Activated CD8-positive, alpha-beta memory T cell treated with anti-CD3 and anti-CD28 coated beads, Interleukin-2, amount 50 U/mL, for 48 hours (primary cell): ENCODE measurements around the gene ERI3.

Experiments
- DNase-seq: peaks from one replicate; pipeline ENCODE4 v3.0.0-alpha.2; 2020

The ERI3 gene

GRCh38 chr1:44281962-44282703, 72.9 kb downstream of the ERI3 start:
- DNase-seq = no peak

DNA sequence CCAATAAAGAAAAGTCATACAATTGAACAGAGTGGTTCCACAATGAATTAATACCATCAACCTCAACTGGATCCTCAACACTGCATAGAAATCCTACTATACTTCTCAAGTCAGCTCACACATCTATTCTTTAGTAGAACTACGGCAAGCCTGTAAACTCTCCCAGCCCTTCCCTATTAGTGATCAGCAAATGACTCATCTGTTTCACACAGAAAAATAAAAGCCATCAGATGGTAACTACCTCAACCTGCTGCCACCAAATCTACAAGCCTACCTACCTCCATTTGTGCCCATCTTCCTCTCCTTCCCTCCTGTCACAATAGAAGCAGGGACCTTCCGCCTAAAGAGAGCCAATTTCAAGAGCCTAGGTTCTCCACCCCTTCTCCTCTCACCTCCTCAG, 78.2 kb downstream of the ERI3 start:
- no peak for DNase-seq

GRCh38 chr1:44275991-44276405, 79.1 kb downstream of the ERI3 start:
- no peak for DNase-seq

DNA sequence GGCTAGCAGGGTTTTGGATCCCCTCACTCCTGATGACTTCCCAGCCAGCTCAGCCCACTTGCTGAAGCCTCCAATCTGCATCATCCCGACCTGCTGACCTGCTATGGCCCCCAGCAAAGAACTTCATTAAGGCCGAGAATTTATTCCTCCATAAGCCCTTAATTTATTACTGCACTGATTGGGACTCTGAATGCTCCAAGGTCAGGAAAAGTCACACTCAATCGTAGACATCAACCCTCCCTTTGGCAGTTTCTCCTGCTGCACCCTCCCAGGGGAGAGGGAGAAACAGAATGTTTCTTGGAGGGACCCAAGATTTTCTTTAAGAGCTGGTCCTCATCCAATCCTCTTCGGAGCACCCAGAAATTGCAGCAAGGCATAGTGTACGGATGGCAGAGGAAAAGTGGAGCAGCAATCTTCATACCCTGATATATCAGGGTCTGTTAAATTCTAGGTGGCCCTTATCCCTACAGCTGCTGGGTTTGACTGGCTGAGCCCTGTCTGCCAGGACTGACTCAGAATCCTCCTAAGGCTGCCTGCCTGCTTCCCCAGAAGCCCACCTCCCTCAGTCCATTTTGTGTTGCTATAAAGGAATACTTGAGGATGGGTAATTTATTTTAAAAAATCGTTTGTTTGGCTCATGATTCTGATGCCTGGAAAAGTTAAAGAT, 79.6 kb downstream of the ERI3 start:
- no peak for DNase-seq

DNA sequence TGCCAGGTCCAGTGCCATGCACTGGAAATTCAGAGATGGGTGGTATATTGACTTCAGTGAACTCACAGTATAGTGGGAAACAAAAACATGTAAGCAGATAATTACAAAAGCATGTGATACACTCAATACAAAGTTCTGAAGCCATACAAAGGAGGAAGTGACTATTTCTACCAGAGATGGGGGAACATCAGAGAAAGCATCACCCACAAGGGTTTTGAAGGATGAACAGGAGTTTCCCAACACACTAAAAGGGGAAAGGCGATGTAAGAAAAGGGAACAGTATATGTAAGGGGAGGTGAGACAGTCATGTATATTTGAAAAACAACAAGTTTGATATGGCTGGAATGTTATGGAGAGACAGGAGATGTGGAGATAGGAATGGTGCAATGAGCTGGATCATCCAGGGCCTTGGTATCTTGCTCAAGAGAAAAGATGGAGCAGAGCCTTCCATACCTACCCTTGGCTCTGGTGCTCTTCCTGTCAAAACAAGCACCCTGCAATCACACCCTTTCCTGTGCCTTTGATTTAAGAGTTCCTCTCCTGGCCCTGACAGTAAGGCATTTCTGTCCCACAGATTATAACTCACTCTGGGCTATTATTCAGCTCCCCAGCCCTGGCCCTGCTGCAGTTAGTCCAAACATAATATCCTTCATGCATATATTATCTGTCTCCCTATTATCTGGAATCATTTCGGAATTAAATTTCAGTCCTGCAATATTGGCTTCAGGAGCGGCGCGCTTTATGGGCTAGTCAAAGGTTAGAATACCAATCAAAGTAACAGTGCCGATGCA, 81.3 kb downstream of the ERI3 start:
- DNase-seq = no peak

DNA sequence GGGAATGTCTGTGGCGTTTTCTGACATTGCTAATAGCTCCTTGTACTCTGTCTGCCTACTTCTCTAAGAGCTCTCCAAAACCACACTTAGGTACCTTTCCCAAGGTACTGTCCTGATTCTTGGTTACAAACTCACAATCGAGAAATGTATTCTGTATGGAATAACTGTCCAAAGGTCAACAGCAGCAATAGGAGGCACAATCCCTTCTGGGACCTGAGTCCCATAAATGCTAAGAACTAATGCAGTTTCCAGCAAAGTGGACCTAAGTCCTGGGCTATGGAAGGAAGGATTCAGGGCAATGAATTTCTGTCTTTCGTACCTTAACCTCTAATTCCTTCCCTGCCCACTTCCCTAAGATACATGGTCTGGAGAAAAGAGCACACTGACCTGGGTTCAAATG, 82.1 kb downstream of the ERI3 start:
- DNase-seq = no peak

DNA sequence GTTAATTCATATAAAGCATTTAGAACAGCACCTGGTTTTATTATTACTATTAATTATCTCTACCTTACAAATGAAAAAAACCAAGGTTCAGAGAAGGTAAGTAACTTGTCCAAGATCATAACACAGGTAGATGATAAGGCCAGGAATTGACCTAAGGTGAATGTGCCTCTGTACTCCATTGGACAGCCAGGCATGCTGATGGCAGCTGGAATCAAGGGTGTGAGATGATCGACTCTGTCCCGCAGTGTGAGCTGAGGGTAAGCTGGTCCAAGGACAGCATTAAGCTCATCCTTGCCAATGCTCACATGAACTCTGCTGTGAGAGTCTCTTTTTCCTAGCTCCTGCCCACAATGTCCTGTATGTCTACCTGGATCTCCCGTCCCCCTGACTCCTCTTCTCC, 83.4 kb downstream of the ERI3 start:
- DNase-seq = no peak

GRCh38 chr1:44270686-44271628, 84.1 kb downstream of the ERI3 start:
- DNase-seq = no peak

GRCh38 chr1:44268054-44268453, 87.0 kb downstream of the ERI3 start:
- DNase-seq = no peak

- no peak for DNase-seq
Measured at GRCh38 chr1:44267438-44267837, 87.6 kb downstream of the ERI3 start.

DNA sequence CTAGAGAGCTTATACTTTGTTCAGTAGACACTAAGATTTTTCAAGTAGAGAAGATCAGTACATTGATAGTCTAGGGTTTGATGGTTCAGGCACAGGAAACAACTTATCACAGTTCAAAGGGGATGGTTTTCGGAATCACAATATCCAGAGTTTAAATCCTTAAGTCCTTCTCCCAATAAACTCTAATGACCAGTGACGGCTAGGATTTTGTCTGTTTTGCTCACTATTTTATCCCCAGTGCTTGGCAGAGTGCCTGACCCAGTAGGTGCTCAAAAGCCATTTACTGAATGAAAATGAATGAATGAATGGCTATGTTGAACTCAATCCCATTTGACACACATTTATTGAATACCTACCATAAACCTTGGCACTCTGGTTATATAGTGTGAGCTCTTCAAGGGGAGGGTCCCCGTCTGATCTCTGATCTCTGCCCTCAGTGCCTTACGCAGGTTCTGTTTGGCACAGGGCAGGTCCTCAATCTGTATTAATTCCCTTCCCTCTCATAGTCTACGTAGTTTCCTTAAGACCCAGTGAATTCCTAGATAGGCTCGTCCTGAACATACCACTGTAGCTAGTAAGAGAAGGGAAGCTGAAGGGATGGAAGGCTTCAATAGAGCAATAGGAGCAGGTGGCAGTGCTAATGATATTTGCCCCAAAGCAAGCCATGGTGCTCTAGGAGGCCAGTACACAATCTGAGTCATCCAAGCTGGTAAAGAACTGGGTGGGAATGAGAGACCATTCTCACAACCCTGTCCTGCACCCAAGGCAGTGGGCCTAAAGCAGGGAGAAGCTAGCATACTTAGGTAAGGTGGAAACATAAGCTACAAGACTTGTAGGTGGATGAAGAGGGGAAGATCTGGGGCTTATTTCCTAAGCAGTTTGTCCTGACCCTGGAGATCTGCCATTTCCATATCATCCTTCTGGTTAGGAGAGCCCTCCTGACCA, 88.4 kb downstream of the ERI3 start:
- DNase-seq = no peak

DNA sequence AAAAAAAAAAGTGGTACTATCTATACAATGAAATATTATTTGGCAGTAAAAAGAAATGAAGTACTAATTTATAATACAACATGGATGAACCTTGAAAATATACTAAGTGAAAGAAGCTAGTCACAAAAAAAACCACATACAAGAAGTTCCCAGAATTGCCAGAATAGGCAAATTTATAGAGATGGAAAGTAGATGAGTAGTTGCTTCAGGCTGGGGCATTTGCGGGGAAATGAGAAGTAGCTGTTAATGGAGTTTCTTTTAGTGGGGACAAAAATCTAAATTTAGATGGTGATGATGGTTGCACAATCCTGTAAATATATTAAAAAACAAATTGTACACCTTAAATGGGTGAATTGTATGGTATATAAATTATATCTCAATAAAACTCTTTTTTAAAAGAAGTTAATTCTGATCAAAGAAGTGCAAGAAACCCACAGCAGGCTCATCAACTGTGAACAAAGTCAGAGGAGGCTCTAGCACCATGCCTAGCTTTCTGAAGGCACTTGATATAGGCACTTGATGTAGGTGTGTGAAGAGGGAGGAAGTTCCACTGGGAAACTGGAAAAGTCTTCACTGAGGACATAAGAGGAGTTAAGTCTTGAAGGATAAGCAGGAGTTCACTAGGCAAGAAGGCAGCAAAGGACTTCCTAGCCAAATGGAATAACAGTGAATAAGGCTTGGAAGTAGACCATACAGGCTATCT, 89.2 kb downstream of the ERI3 start:
- no peak for DNase-seq

- DNase-seq = no peak
Measured at GRCh38 chr1:44264451-44264771, 90.6 kb downstream of the ERI3 start.

DNA sequence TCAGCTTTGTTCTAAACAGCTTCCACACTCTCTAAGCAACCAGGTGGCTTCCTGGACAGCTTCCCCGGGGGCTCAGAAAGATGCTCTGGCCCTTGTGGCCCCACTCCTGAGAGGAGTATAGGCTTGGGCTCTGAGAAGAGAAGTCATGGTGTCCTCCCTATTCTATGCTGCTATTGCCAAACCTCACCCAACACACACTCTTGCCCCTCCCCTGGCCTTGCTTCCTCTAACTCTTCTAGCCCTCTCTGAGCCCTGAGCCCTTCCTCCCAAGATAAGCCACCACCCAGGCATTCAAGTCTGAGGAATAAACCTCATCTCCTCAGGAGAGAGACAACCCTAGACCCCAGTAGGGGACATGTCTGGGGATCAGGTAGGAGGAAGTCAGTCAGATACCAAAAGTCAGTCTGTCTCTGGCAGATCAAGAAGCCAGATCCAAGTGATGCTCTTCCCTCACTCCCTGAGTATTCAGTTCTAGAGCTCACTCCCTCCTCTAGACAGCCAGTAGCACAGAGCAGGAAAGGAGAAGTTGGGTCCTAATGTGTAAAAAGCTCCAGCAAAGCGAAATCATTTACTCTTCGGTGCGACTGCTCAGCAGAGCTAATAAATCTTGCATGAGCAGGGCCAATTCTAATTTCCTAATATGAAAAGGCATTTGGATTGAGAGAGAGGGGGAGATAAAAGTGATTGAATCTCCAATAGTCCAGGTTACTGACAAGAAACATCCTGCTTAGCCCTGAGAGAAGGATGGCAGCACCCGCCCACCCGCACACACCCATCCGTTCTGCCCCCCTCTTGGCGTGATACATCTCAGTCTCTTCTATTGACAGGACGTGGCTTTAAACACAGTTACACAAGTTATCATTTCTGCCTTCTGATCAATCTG, 91.2 kb downstream of the ERI3 start:
- DNase-seq = no peak

DNA sequence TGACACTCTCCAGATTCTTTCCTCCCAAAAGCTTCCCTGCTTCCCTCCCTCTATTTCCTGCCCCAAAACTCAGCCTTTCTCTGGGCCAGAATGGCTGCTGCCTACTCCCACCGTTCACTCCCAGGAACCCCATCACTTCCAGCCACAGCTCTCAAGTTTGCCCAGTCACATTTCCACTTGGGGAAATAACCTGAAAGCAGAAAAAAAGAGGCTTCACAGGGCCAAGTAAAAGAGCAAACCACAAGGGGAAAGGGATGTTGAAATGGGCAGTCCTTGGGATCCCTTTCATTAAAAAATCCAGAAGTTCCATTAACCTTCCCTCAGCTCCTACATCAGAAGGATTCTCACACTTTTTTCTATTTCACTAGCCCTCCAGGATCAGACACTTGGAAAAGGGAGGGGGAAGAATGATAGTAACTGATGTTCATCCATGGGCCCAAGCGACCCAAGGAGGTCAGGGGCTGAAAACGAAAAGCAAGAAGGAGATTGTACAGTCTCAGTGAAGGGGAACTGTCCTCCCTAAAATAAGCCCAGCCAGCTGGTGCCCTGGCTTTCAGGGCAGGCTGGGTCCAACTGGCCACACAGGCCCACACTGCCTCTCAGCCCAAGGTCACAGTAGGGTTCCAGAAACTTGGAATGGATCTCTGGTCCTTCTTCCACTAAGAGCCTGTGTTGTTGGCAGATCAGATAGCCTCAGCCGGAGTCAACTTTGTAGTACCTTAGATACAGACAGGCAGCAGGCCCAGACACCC, 92.1 kb downstream of the ERI3 start:
- no peak for DNase-seq

DNA sequence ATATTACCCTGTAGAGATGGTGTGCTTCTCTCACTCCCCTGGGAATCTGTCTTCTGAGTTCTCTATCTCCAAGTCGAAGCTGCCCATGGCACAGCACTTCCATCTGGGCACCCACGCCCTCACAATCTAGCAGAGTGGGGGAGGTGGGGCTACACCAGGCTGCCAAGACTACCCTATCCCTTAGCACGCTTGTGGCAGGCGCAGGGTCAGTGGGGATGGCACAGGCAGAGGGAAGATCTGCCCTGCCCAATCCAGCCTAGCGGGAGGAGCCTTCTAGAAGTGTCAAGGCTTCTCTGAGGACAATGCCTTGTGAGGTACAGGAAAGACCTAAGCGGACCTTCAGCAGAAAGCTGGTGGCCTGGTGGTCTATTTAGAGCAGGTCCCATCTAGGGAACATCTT, 92.6 kb downstream of the ERI3 start:
- DNase-seq = no peak

DNA sequence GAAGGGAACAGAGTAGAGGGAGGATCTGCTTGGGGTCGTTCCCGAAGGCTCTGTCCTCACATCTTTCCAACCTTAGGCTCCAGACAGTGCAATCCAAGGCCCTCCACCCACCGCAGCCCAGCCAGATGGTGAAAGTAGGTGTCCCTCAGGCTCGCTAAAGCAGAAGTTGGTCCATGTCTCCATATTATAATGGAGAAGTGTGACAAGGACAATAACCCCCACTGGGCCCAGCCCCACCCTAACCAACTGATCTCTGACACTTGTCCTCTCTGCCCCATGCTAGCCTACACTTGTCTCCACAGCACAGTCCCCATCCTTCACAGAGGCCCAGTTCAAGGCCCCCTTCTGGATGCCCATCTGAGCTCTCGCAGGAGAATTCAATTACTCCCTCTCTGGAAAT, 93.1 kb downstream of the ERI3 start:
- DNase-seq = no peak

GRCh38 chr1:44261171-44261817, 93.8 kb downstream of the ERI3 start:
- DNase-seq = no peak

GRCh38 chr1:44260792-44261170, 94.3 kb downstream of the ERI3 start:
- DNase-seq = no peak
